GM12891 (cell line): ENCODE data around the gene ECI1.

Experiments used
- PAX5 ChIP-seq: IDR thresholded peaks from 2 replicates; pipeline ENCODE4 v1.6.1; 2011; ENCODE audit warnings: low read length, moderate library complexity, mild to moderate bottlenecking; ENCODE audit not compliant: insufficient read depth, severe bottlenecking
- POLR2A ChIP-seq: IDR thresholded peaks from 2 replicates; pipeline ENCODE4 v1.6.1; 2011; ENCODE audit warnings: low read depth, low read length, control low read depth
- POLR2AphosphoS5 ChIP-seq: IDR thresholded peaks from 2 replicates; pipeline ENCODE4 v1.6.1; 2011; ENCODE audit warnings: low read depth, low read length, control low read depth
- POU2F2 ChIP-seq: IDR thresholded peaks from 2 replicates; pipeline ENCODE4 v1.6.1; 2011; ENCODE audit warnings: low read depth, mild to moderate bottlenecking, control low read depth, low read length, moderate library complexity
- SPI1 ChIP-seq: IDR thresholded peaks from 2 replicates; pipeline ENCODE4 v1.6.1; 2011; ENCODE audit warnings: low read depth, low read length, control low read depth
- TAF1 ChIP-seq: IDR thresholded peaks from 2 replicates; pipeline ENCODE4 v1.6.1; 2011; ENCODE audit warnings: low read depth, low read length, control low read depth

- TF ChIP-seq POLR2AphosphoS5 (no peak), POLR2A (no peak), PAX5 (no peak), TAF1 (no peak), POU2F2 (no peak), SPI1 (no peak)
Observed at GRCh38 chr16:2207872-2208271, 43.5 kb downstream of the ECI1 start.
